ENCODE measurements around the gene FRMPD2.

DNA sequence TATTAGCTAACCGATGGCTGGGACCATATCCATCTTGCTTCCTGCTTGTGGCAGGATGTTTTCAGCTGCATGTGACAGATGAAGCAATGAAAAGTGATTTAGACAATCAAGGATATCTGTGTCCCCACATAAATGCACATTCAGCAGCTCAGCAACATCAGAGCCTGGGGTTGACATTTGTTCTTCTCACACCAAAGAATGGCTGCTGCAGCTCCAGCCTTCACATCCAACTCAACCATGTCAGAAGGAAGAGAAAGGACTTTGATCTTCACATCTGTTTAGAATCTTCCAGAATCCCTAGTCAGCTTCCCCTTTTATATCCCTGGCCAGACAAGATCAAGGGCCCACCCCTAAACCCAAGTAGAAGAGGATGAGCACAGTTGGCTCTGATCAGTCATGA lies 11.9 kb upstream of the FRMPD2 start:
- TF ChIP-seq, protein P1, sequence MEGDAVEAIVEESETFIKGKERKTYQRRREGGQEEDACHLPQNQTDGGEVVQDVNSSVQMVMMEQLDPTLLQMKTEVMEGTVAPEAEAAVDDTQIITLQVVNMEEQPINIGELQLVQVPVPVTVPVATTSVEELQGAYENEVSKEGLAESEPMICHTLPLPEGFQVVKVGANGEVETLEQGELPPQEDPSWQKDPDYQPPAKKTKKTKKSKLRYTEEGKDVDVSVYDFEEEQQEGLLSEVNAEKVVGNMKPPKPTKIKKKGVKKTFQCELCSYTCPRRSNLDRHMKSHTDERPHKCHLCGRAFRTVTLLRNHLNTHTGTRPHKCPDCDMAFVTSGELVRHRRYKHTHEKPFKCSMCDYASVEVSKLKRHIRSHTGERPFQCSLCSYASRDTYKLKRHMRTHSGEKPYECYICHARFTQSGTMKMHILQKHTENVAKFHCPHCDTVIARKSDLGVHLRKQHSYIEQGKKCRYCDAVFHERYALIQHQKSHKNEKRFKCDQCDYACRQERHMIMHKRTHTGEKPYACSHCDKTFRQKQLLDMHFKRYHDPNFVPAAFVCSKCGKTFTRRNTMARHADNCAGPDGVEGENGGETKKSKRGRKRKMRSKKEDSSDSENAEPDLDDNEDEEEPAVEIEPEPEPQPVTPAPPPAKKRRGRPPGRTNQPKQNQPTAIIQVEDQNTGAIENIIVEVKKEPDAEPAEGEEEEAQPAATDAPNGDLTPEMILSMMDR (IDR thresholded peaks at IDR 0.05) = no peak
- TF ChIP-seq, protein P2, sequence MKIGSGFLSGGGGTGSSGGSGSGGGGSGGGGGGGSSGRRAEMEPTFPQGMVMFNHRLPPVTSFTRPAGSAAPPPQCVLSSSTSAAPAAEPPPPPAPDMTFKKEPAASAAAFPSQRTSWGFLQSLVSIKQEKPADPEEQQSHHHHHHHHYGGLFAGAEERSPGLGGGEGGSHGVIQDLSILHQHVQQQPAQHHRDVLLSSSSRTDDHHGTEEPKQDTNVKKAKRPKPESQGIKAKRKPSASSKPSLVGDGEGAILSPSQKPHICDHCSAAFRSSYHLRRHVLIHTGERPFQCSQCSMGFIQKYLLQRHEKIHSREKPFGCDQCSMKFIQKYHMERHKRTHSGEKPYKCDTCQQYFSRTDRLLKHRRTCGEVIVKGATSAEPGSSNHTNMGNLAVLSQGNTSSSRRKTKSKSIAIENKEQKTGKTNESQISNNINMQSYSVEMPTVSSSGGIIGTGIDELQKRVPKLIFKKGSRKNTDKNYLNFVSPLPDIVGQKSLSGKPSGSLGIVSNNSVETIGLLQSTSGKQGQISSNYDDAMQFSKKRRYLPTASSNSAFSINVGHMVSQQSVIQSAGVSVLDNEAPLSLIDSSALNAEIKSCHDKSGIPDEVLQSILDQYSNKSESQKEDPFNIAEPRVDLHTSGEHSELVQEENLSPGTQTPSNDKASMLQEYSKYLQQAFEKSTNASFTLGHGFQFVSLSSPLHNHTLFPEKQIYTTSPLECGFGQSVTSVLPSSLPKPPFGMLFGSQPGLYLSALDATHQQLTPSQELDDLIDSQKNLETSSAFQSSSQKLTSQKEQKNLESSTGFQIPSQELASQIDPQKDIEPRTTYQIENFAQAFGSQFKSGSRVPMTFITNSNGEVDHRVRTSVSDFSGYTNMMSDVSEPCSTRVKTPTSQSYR (CRISPR knock-in tag; IDR thresholded peaks at IDR 0.05) = no peak
- no peak for TF ChIP-seq ATF1 (CRISPR knock-in tag; IDR thresholded peaks at IDR 0.05)
- no peak for TF ChIP-seq CBFB (CRISPR knock-in tag; IDR thresholded peaks at IDR 0.05; ENCODE audit: low read depth)
- TF ChIP-seq, protein P3, sequence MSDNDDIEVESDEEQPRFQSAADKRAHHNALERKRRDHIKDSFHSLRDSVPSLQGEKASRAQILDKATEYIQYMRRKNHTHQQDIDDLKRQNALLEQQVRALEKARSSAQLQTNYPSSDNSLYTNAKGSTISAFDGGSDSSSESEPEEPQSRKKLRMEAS (CRISPR knock-in tag; IDR thresholded peaks at IDR 0.05) = no peak
- TF ChIP-seq, protein P4, sequence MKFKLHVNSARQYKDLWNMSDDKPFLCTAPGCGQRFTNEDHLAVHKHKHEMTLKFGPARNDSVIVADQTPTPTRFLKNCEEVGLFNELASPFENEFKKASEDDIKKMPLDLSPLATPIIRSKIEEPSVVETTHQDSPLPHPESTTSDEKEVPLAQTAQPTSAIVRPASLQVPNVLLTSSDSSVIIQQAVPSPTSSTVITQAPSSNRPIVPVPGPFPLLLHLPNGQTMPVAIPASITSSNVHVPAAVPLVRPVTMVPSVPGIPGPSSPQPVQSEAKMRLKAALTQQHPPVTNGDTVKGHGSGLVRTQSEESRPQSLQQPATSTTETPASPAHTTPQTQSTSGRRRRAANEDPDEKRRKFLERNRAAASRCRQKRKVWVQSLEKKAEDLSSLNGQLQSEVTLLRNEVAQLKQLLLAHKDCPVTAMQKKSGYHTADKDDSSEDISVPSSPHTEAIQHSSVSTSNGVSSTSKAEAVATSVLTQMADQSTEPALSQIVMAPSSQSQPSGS (CRISPR knock-in tag; IDR thresholded peaks at IDR 0.05; ENCODE audit: borderline replicate concordance, low read depth) = no peak
- TF ChIP-seq, protein P5, sequence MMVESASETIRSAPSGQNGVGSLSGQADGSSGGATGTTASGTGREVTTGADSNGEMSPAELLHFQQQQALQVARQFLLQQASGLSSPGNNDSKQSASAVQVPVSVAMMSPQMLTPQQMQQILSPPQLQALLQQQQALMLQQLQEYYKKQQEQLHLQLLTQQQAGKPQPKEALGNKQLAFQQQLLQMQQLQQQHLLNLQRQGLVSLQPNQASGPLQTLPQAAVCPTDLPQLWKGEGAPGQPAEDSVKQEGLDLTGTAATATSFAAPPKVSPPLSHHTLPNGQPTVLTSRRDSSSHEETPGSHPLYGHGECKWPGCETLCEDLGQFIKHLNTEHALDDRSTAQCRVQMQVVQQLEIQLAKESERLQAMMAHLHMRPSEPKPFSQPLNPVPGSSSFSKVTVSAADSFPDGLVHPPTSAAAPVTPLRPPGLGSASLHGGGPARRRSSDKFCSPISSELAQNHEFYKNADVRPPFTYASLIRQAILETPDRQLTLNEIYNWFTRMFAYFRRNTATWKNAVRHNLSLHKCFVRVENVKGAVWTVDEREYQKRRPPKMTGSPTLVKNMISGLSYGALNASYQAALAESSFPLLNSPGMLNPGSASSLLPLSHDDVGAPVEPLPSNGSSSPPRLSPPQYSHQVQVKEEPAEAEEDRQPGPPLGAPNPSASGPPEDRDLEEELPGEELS (CRISPR knock-in tag; IDR thresholded peaks at IDR 0.05) = no peak
- no peak for TF ChIP-seq E2F5 (CRISPR knock-in tag; IDR thresholded peaks at IDR 0.05)
- no peak for TF ChIP-seq CREB1 (CRISPR knock-in tag; IDR thresholded peaks at IDR 0.05)
- TF ChIP-seq KAT7 (CRISPR knock-in tag; IDR thresholded peaks at IDR 0.05; ENCODE audit: borderline replicate concordance) = no peak
- TF ChIP-seq, protein P6, sequence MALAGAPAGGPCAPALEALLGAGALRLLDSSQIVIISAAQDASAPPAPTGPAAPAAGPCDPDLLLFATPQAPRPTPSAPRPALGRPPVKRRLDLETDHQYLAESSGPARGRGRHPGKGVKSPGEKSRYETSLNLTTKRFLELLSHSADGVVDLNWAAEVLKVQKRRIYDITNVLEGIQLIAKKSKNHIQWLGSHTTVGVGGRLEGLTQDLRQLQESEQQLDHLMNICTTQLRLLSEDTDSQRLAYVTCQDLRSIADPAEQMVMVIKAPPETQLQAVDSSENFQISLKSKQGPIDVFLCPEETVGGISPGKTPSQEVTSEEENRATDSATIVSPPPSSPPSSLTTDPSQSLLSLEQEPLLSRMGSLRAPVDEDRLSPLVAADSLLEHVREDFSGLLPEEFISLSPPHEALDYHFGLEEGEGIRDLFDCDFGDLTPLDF (CRISPR knock-in tag; IDR thresholded peaks at IDR 0.05) = no peak
- no peak for TF ChIP-seq FOXJ3 (CRISPR knock-in tag; IDR thresholded peaks at IDR 0.05; ENCODE audit: borderline replicate concordance)
- TF ChIP-seq IRF1 (CRISPR knock-in tag; IDR thresholded peaks at IDR 0.05) = no peak

Data from WTC11 (cell line).